ENCODE measurements around the gene CCL20.

Gene CCL20

GRCh38 chr2:227816507-227817294 lies 3.1 kb downstream of the CCL20 start:
- H3K4me3 ChIP-seq (ENCODE audit: low read depth, low read length): peak overlapping the region; percentile 47
- no peak for TF ChIP-seq CTCF (conservative IDR thresholded peaks at IDR 0.05; ENCODE audit: low read depth, low read length)
- DNase-seq (ENCODE audit: low read depth): peak; percentile 78

DNA sequence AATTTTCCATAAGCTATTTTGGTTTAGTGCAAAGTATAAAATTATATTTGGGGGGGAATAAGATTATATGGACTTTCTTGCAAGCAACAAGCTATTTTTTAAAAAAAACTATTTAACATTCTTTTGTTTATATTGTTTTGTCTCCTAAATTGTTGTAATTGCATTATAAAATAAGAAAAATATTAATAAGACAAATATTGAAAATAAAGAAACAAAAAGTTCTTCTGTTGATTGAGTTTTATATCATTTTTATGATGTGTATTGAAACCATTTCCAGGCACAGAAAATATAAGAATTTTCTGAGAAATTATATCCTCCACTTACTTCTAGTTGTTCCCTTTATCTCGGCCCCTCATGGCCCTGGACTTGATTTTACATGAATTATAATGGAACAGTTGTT lies 3.7 kb downstream of the CCL20 start:
- DNase-seq (ENCODE audit: low read depth): no peak
- peak overlapping the region; percentile 47 for H3K4me3 ChIP-seq (ENCODE audit: low read depth, low read length)
- TF ChIP-seq CTCF (conservative IDR thresholded peaks at IDR 0.05; ENCODE audit: low read depth, low read length): no peak

DNA sequence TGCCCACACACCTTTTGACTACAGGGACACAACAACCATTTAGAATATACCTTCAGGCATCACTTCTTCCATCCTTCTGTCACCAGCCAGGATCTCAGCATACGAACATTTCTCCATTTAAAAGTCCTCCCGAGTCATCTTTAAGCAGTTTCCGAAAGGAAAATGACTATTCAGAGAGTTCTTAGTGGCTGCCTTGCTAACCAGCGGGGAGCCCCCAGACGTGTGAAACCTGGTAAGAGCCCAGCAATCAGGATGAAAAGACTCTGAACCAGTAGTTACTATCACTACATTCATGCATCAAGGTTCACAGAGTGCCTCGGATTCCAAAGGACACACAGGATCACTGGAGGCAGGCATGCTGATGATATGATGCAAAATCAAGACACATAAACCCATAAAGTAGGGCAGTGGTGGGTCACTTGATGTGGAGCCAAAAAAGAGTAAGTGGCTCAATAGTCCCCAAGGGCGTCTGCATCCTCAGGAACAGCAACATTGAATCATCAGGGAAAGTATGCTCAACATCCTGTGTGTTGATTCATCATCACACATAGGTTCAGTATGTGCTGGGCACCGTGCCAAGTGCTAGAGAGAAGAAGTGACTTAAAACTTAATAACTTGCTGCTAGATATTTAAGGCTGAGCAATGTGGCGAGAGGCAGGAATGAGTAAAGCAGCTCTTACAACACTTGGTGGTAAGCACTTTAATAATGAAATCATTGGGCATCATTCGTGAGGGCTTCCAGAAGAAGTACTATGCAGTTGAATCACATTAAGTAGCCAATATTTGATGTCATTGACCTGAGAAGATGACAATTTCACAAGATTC lies 4.4 kb downstream of the CCL20 start:
- peak overlapping the region; percentile 47 for H3K4me3 ChIP-seq (ENCODE audit: low read depth, low read length)
- peak; percentile 26 for TF ChIP-seq CTCF (conservative IDR thresholded peaks at IDR 0.05; ENCODE audit: low read depth, low read length)
- peak; percentile 100 for DNase-seq (ENCODE audit: low read depth)

GRCh38 chr2:227818675-227819397 lies 5.2 kb downstream of the CCL20 start:
- peak overlapping the region; percentile 8 for H3K4me3 ChIP-seq (ENCODE audit: low read depth, low read length)
- no peak for TF ChIP-seq CTCF (conservative IDR thresholded peaks at IDR 0.05; ENCODE audit: low read depth, low read length)
- DNase-seq (ENCODE audit: low read depth): no peak

DNA sequence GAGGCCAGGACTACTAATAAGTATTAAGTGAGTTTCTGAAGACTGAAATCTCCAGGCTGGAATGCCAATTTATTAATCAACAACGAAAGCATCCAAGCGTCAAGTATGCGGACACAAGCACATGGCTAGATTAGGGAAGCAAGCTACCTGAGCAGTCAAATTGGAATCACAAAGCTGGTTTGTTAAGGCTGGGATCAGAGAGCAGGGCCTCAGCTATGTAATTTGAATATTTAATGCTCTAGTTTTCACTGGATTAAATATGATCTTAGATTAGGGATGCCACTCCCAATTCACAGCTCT lies 5.7 kb downstream of the CCL20 start:
- no peak for DNase-seq (ENCODE audit: low read depth)
- no peak overlapping the region for H3K4me3 ChIP-seq (ENCODE audit: low read depth, low read length)
- no peak for TF ChIP-seq CTCF (conservative IDR thresholded peaks at IDR 0.05; ENCODE audit: low read depth, low read length)

DNA sequence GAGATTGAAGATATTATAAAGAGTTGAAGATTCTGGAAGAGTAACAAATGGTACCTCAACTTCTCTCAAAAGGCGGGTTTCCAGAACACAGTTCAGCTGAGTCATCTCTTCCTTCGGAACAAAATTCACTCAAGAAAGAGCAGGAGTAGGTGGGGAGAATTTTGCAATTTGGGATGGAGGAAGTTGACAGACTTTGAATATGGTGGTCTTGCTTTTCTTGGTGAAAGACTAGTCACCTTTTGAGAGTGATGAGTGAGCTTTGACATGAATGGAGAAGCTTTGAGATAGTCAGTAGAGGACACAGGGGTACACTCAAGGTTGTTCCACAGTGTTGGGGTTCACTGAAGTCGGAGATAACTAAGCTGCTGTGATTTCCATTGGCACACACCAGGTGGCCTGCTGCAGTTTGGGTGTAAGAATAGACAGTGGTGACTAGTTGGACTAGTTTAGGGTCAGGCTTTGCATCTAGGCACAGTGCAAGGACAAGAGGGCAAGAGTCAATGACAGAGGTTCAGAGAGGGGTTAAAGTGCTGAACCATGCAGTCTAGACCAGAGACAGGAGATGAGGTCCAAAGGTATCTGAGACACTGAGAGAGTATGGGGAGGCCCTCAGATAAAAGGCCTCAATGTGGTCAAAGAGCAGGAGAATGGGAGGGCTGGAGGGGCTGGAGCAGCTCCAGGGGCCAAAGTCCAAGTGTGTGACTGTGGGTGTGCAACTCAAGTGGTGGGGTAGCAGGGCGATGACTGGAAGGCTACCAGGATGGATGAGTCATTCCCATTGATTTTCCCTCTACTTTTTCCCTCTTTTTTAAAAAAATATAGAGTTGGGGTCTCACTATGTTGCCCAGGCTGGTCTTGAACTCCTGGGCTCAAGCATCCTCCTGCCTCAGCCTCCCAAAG lies 7.7 kb downstream of the CCL20 start:
- no peak for DNase-seq (ENCODE audit: low read depth)
- no peak overlapping the region for H3K4me3 ChIP-seq (ENCODE audit: low read depth, low read length)
- no peak for TF ChIP-seq CTCF (conservative IDR thresholded peaks at IDR 0.05; ENCODE audit: low read depth, low read length)

All from choroid plexus epithelial cell (primary cell).